Smooth muscle cell (in vitro differentiated cells): ENCODE measurements around the gene SMIM7. TPM values are rescaled to one million over a fixed set of nuclear protein-coding genes. Genes with fewer than 3 reads are reported as not detected.

Experiments
- DNase-seq: peaks from one replicate; lab custom pipeline; 2025; ENCODE audit not compliant: unreplicated experiment; lab: John Stamatoyannopoulos, UW
- H2AFZ ChIP-seq: fragments of 200-600 bp; sonication (generic); 2 replicates; pipeline ENCODE4 v1.6.0; 2016; ENCODE audit warnings: antibody characterized with exemption, low read depth, mild to moderate bottlenecking
- H3F3A ChIP-seq: fragments of 200-600 bp; sonication (generic); 2 replicates; pipeline ENCODE4 v1.6.0; 2017; ENCODE audit warnings: antibody characterized with exemption, low read depth
- H3K27ac ChIP-seq: fragments of 200-600 bp; sonication (generic); 2 replicates; pipeline ENCODE4 v1.5.1; 2016; ENCODE audit warnings: low read depth, mild to moderate bottlenecking
- H3K27me3 ChIP-seq: fragments of 200-600 bp; sonication (generic); 2 replicates; pipeline ENCODE4 v1.6.1; 2016; ENCODE audit warnings: low read depth, mild to moderate bottlenecking
- H3K36me3 ChIP-seq: fragments of 200-600 bp; sonication (generic); 2 replicates; pipeline ENCODE4 v1.5.1; 2016; ENCODE audit warnings: low read depth
- H3K4me1 ChIP-seq: fragments of 200-600 bp; sonication (generic); 2 replicates; pipeline ENCODE4 v1.5.1; 2016; ENCODE audit warnings: low read depth
- H3K4me2 ChIP-seq: fragments of 200-600 bp; sonication (generic); 2 replicates; pipeline ENCODE4 v1.6.0; 2016; ENCODE audit warnings: mild to moderate bottlenecking
- H3K4me3 ChIP-seq: fragments of 200-600 bp; sonication (generic); 2 replicates; pipeline ENCODE4 v1.5.1; 2016; ENCODE audit warnings: mild to moderate bottlenecking
- H3K79me2 ChIP-seq: fragments of 200-600 bp; sonication (generic); 2 replicates; pipeline ENCODE4 v1.6.0; 2016; ENCODE audit warnings: low read depth, mild to moderate bottlenecking
- H3K9ac ChIP-seq: fragments of 200-600 bp; sonication (generic); 2 replicates; pipeline ENCODE4 v1.6.0; 2016; ENCODE audit warnings: low read depth
- H3K9me3 ChIP-seq: fragments of 200-600 bp; sonication (generic); replicated peaks from 2 replicates; pipeline ENCODE4 v1.5.1; 2016; ENCODE audit warnings: low read depth
- H4K20me1 ChIP-seq: fragments of 200-600 bp; sonication (generic); 2 replicates; pipeline ENCODE4 v1.6.0; 2016; ENCODE audit warnings: low read depth
- CTCF ChIP-seq: fragments of 200-600 bp; sonication (generic); IDR thresholded peaks from 2 replicates; pipeline ENCODE4 v1.5.1; 2017; ENCODE audit warnings: borderline replicate concordance, mild to moderate bottlenecking, antibody characterized with exemption; ENCODE audit not compliant: insufficient read depth, poor library complexity, severe bottlenecking
- WGBS: methylation state at CpG from one replicate; pipeline ENCODE4 v1.1.7; 2016; ENCODE audit warnings: low lambda C conversion rate; 5-methylcytosine and 5-hydroxymethylcytosine counted together
- polyA plus RNA-seq: library from polyadenylated mRNA; unstranded; fragments of >200 nt; fragmentation: Nextera tagmentation; extraction: Ambion mirVana; gene quantifications from 2 replicates; pipeline ENCODE4 v1.2.1, GENCODE V29; 2016
- total RNA-seq: library from RNA; depleted of rRNA; stranded (reverse); fragments of >200 nt; gene quantifications from 2 replicates; pipeline ENCODE4 v1.2.3, GENCODE V29; 2014

The SMIM7 gene
- total and polyA plus RNA-seq, 2 experiments from 2014 or later = 64.4 to 109 TPM

- WGBS = 98% methylated on average over 4 of the region's 5 CpGs
- Histone ChIP-seq H4K20me1 (peaks cover 100% of the 10 kb centered on the region), H3K27ac (no peak overlapping the region)
Observed at GRCh38 chr19:16600824-16601223, 59.1 kb downstream of the SMIM7 start.

GRCh38 chr19:16599655-16600346 is 60.1 kb downstream of the SMIM7 start:
- 91% methylated on average over 5 of the region's 6 CpGs for WGBS
- H3F3A ChIP-seq = no peaks in the 10 kb centered on the region
- peaks cover 100% of the 10 kb centered on the region for H4K20me1 ChIP-seq
- no peak overlapping the region for H2AFZ ChIP-seq
- TF ChIP-seq CTCF = no peak
- no peak for DNase-seq
- H3K9ac ChIP-seq = no peak overlapping the region
- no peaks in the 10 kb centered on the region for H3K4me1 ChIP-seq
- H3K4me2 ChIP-seq = no peak overlapping the region
- no peaks in the 10 kb centered on the region for H3K9me3 ChIP-seq
- peaks cover 100% of the 10 kb centered on the region for H3K79me2 ChIP-seq
- no peak overlapping the region for H3K27ac ChIP-seq
- no peaks in the 10 kb centered on the region for H3K36me3 ChIP-seq
- H3K4me3 ChIP-seq = no peak overlapping the region
- H3K27me3 ChIP-seq = no peaks in the 10 kb centered on the region

More at GRCh38 chr19:16600824-16601223, 59.1 kb downstream of the SMIM7 start:
- Histone ChIP-seq H3K9me3 (no peaks in the 10 kb centered on the region), H3K4me3 (no peak overlapping the region), H2AFZ (no peak overlapping the region), H3K9ac (no peak overlapping the region), H3K36me3 (no peaks in the 10 kb centered on the region), H3K27me3 (no peaks in the 10 kb centered on the region), H3K4me2 (no peak overlapping the region), H3K4me1 (no peaks in the 10 kb centered on the region), H3K79me2 (peaks cover 100% of the 10 kb centered on the region), H3F3A (no peaks in the 10 kb centered on the region)
- DNase-seq = no peak
- no peak for TF ChIP-seq CTCF

- 80% methylated on average over 4 of the region's 4 CpGs for WGBS
- DNase-seq = no peak
- Histone ChIP-seq H3K9me3 (no peaks in the 10 kb centered on the region), H3K4me1 (no peaks in the 10 kb centered on the region), H3K36me3 (no peaks in the 10 kb centered on the region), H3K4me2 (no peak overlapping the region), H4K20me1 (peaks cover 100% of the 10 kb centered on the region), H3F3A (no peaks in the 10 kb centered on the region), H3K4me3 (no peak overlapping the region), H3K79me2 (peaks cover 100% of the 10 kb centered on the region), H3K27me3 (no peaks in the 10 kb centered on the region), H3K27ac (no peak overlapping the region), H3K9ac (no peak overlapping the region), H2AFZ (no peak overlapping the region)
- TF ChIP-seq CTCF = no peak
Observed at GRCh38 chr19:16598848-16599247, 61.1 kb downstream of the SMIM7 start.

- Histone ChIP-seq H3K9ac (no peak overlapping the region), H3K27me3 (no peaks in the 10 kb centered on the region), H4K20me1 (peaks cover 100% of the 10 kb centered on the region), H3K79me2 (peaks cover 100% of the 10 kb centered on the region), H3K4me2 (no peak overlapping the region), H3F3A (no peaks in the 10 kb centered on the region), H3K4me1 (no peaks in the 10 kb centered on the region), H3K4me3 (no peak overlapping the region), H3K27ac (no peak overlapping the region), H2AFZ (no peak overlapping the region), H3K9me3 (no peaks in the 10 kb centered on the region), H3K36me3 (no peaks in the 10 kb centered on the region)
- TF ChIP-seq CTCF = no peak
- 93% methylated on average over 9 of the region's 9 CpGs for WGBS
- no peak for DNase-seq
Observed at GRCh38 chr19:16596399-16596798, 63.5 kb downstream of the SMIM7 start.
